ENCODE data around the gene CACNA2D4. TPM values are rescaled to one million over a fixed set of nuclear protein-coding genes. Genes with fewer than 3 reads are reported as not detected.

Gene CACNA2D4
- polyA plus RNA-seq, 1 experiment: 0.22 TPM

DNA sequence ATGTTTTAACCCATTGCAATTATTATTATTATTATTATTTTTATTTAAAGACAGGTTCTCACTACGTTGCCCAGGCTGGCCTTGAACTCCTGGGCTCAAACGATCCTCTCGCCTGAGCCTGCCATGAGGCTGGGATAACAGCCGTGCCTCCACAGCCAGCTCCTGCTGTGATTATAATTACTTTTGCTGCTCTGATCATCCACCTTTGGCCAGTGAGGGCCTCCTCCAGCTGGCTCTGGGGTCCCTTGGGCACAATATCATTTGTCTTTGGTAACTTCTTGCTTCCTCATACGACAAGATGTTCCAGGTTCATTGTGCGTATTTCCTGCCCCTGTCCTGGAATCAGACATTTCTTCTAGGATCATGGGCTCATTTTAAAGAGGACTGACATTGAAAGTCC is 69.7 kb downstream of the CACNA2D4 start:
- CTCF ChIA-PET: no interaction called here

DNA sequence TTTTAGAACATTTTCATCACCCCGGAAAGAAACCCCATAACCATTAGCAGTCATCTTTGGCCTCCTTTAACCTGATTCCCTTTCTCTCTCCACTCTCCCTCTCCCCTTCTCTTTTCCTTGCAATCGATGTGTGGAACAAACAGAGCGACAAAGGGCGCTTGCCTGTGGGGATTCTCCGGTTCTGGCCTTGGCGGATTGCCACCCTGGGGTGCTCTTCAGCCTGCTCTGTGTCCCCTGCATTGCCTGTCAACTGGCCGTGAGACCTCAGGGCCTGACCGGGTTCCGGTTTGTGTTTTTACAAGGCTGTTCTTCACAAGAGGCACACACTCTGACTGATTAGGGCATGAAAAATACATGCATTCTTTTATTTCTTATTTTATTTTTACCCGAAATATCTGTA is 70.3 kb downstream of the CACNA2D4 start:
- POLR2A ChIA-PET: no interaction called here

More for the DNA sequence above, 69.7 kb downstream of the CACNA2D4 start:
- POLR2A ChIA-PET: no interaction called here
- Histone ChIP-seq H3K9me3 (ENCODE audit: control insufficient read depth, insufficient read depth, low read length) (peaks cover 2% of the 10 kb centered on the region), H3K27me3 (ENCODE audit: control insufficient read depth, insufficient read depth, low read length) (peaks cover 42% of the 10 kb centered on the region), H3K27ac (ENCODE audit: low read depth, low read length) (no peak overlapping the region), H3K4me3 (ENCODE audit: low read depth, low read length) (no peak overlapping the region)
- DNase-seq (ENCODE audit: low read depth, low spot score): no peak
- TF ChIP-seq, protein P1, sequence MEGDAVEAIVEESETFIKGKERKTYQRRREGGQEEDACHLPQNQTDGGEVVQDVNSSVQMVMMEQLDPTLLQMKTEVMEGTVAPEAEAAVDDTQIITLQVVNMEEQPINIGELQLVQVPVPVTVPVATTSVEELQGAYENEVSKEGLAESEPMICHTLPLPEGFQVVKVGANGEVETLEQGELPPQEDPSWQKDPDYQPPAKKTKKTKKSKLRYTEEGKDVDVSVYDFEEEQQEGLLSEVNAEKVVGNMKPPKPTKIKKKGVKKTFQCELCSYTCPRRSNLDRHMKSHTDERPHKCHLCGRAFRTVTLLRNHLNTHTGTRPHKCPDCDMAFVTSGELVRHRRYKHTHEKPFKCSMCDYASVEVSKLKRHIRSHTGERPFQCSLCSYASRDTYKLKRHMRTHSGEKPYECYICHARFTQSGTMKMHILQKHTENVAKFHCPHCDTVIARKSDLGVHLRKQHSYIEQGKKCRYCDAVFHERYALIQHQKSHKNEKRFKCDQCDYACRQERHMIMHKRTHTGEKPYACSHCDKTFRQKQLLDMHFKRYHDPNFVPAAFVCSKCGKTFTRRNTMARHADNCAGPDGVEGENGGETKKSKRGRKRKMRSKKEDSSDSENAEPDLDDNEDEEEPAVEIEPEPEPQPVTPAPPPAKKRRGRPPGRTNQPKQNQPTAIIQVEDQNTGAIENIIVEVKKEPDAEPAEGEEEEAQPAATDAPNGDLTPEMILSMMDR (IDR thresholded peaks at IDR 0.05; ENCODE audit: low read depth, low read length): no peak

DNA sequence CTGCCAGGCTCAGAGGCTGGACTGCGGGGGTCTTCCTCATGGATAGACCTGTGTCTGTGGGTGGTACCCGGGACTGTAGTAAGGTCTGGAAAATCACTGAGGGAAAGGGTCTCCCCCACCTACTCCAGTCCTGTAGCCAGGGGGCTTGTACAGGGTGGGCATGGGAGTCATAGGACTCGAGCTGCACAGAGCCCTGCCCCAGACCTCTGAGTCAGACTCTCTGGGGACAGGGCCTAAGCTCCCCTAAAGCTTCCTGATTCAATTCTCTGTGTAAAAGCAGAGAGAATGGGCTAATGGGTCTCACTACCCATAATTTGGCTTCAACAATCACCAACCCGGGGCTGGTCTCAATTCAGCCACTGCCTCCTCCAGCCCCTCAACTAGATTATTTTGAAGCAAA is 71.0 kb downstream of the CACNA2D4 start:
- Histone ChIP-seq H3K27me3 (ENCODE audit: control insufficient read depth, insufficient read depth, low read length) (peaks cover 54% of the 10 kb centered on the region), H3K27ac (ENCODE audit: low read depth, low read length) (no peak overlapping the region), H3K9me3 (ENCODE audit: control insufficient read depth, insufficient read depth, low read length) (no peaks in the 10 kb centered on the region), H3K4me3 (ENCODE audit: low read depth, low read length) (no peak overlapping the region)
- DNase-seq (ENCODE audit: low read depth, low spot score): no peak
- CTCF ChIA-PET: no interaction called here
- POLR2A ChIA-PET: no interaction called here
- TF ChIP-seq, protein P1 (IDR thresholded peaks at IDR 0.05; ENCODE audit: low read depth, low read length): no peak

More for the DNA sequence above, 70.3 kb downstream of the CACNA2D4 start:
- Histone ChIP-seq H3K4me3 (ENCODE audit: low read depth, low read length) (no peak overlapping the region), H3K27me3 (ENCODE audit: control insufficient read depth, insufficient read depth, low read length) (peaks cover 48% of the 10 kb centered on the region), H3K27ac (ENCODE audit: low read depth, low read length) (no peak overlapping the region), H3K9me3 (ENCODE audit: control insufficient read depth, insufficient read depth, low read length) (no peaks in the 10 kb centered on the region)
- CTCF ChIA-PET: no interaction called here
- no peak for DNase-seq (ENCODE audit: low read depth, low spot score)
- TF ChIP-seq, protein P1 (IDR thresholded peaks at IDR 0.05; ENCODE audit: low read depth, low read length): no peak

DNA sequence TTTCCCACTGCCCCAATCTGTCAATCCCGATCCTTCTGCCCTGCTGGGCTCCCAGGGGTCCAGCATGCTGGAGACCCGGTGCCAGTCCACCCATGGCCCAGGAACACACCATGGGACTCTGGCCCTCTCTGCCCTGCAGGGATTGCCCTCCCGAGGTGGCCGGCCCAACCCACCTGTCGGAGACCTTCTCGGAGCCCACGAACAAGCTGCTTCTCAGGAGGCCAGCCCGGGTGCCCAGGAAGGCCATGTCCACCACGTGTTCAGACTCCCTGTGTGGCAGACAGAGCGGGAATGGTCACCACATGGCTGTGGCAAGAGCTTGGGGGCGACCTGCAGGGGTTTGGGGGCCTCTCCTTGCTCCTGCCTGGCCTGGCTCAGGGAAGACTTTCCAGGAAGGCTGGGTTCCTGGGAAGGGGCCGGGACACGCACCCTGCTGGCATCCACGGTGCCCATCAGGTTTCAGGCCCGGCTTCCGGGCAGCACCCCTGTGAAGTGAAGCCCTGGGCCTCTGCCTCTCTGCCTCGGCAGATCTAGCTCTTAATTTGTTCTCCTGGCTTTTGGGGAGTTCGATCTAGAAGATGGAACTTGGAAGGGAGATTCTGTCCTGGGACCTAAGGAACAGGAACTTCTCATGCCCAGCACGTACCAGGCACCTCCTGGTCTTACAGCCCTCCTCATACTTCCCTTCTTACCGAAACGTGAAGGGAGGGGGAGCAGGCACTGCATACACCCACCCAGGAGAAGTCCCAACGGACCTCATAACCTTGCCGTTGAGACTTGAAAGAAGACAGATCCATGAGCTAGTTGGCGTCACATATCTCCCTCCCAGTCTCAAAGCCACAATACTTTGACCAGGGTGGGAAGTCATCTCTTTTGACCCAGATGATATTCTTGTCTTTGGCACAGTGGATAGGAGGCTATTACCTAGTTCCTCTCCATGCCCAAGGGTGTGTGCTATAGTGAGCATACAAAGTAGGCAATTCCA is 71.7 kb downstream of the CACNA2D4 start:
- ChIA-PET CTCF (interaction anchor here (1.1 kb wide), 1 partner anchor 93 kb away, joined by 3 read pairs; no protein-coding TSS in a partner anchor), POLR2A (no interaction called here)
- Histone ChIP-seq H3K27ac (ENCODE audit: low read depth, low read length) (no peak overlapping the region), H3K4me3 (ENCODE audit: low read depth, low read length) (no peak overlapping the region), H3K27me3 (ENCODE audit: control insufficient read depth, insufficient read depth, low read length) (peaks cover 59% of the 10 kb centered on the region), H3K9me3 (ENCODE audit: control insufficient read depth, insufficient read depth, low read length) (no peaks in the 10 kb centered on the region)
- TF ChIP-seq, protein P1 (IDR thresholded peaks at IDR 0.05; ENCODE audit: low read depth, low read length): no peak
- DNase-seq (ENCODE audit: low read depth, low spot score): no peak

DNA sequence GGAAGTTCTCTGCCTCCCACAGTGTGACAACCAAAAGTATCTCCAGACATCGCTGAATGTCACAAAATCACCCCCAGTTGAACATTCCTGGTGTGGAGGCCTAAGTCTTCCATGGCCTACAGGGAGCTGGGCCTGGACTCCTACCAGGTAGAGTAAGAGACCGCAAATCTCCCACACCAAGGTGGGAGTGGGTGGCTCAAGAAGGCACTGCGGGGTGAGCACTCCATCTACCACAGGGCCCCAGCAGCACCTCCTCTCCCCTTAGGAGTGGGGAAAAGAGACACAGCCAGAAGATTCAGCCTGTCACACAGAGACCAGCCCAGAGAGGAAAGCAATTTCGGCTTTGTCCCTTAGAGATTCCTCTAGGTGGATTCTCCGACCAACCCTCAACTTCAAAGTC is 72.6 kb downstream of the CACNA2D4 start:
- TF ChIP-seq, protein P1 (IDR thresholded peaks at IDR 0.05; ENCODE audit: low read depth, low read length): no peak
- Histone ChIP-seq H3K27me3 (ENCODE audit: control insufficient read depth, insufficient read depth, low read length) (peaks cover 68% of the 10 kb centered on the region), H3K9me3 (ENCODE audit: control insufficient read depth, insufficient read depth, low read length) (no peaks in the 10 kb centered on the region; the same call in 1 of the 2 replicates), H3K27ac (ENCODE audit: low read depth, low read length) (no peak overlapping the region), H3K4me3 (ENCODE audit: low read depth, low read length) (no peak overlapping the region)
- CTCF ChIA-PET: interaction anchor here (1.1 kb wide), 1 partner anchor 94 kb away, joined by 3 read pairs; no protein-coding TSS in a partner anchor
- POLR2A ChIA-PET: no interaction called here
- DNase-seq (ENCODE audit: low read depth, low spot score): no peak

Measured in AG04450 (cell line).